ENCODE results near the gene STK33. TPM values are rescaled to one million over a fixed set of nuclear protein-coding genes. Genes with fewer than 3 reads are reported as not detected.

STK33 gene
- total and polyA plus RNA-seq, 4 donors = 0.10 to 3.8 (median 1.6) TPM

DNA sequence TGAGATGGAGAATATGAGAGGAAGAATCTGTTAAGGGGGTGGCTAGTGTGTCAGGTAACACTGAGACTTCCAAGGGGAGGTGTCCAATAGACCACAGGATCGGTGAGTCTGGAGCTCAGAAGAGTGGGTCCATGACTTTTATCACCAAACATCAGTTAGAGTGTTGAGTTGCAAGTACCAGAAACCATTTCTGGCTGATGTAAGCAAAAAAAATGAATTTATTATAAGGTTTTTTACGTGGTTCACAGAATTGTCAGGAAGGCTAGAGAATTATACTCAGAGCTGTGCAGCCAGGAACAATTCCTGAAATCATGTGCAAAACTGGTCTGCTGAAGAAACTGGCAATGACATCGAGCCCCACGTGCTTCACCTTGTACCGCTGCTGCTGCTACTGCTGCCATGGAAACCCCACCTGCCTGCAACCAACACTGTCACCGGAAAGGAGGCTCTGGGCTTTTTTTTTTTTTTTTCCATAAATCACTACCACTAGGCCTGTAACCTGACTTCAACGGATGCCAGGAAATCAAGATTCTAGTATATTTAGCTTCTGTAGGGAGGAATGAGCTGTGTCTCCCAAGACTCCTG, 16.6 kb upstream of the STK33 start:
- Histone ChIP-seq H3K9me3 (ENCODE audit: control insufficient read depth, low read length) (no peaks in the 10 kb centered on the region), H3K27me3 (ENCODE audit: control insufficient read depth in 1 of 2, insufficient read depth in 2 of 2, low read length in 1 of 2) (no peaks in the 10 kb centered on the region), H3K4me1 (ENCODE audit: control insufficient read depth in 1 of 2, insufficient read depth in 2 of 2, low read length in 2 of 2) (no peaks in the 10 kb centered on the region), H3K36me3 (ENCODE audit: control insufficient read depth in 1 of 2, insufficient read depth in 2 of 2, low read length in 1 of 2) (no peaks in the 10 kb centered on the region), H3K4me3 (ENCODE audit: low read length in 2 of 2) (no peak overlapping the region), H3K27ac (ENCODE audit: low read depth in 1 of 2, low read length in 2 of 2) (no peak overlapping the region)
- ATAC-seq (ENCODE audit: low FRiP score) = no peak
- DNase-seq = no peak
- WGBS, 2 donors = 56 to 77% methylated on average over 7 of the region's 7 CpGs
- intact Hi-C loops (cut with DNase I) = no loop called here

- DNase-seq (no peak), ATAC-seq (ENCODE audit: low FRiP score) (no peak)
- WGBS, 2 donors = 66 to 71% methylated on average over 1 of the region's 1 CpG
Observed at GRCh38 chr11:8608652-8609051, 14.6 kb upstream of the STK33 start.

DNA sequence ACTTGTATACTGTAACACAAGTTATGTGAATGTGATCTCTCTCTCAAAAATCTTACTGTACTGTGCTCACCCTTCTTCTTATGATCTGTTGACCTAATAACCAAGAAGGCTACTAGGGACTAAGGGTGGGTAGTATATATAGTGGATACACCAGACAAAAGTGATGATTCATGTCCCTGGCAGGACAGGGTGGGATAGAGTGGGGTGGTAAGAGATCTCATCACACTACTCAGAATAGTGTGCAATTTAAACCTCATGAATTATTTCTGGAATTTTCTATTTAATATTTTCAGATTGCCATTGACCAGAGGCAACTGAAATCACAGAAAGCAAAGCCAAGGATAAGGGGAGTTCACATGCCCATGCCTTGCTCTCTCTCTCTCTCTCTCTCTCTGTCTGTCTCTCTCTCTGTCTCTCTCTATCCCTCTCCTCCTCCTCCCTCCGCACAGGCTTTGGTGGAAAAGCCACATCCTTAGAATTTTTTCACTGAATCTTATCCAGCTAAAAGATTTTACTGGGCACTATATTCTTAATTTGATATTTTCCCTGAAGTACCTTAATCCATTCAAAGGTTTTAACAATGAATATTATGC, 12.0 kb upstream of the STK33 start:
- Histone ChIP-seq H3K4me3 (ENCODE audit: low read length in 2 of 2) (no peak overlapping the region), H3K27me3 (ENCODE audit: control insufficient read depth in 1 of 2, insufficient read depth in 2 of 2, low read length in 1 of 2) (no peaks in the 10 kb centered on the region), H3K27ac (ENCODE audit: low read depth in 1 of 2, low read length in 2 of 2) (no peak overlapping the region), H3K36me3 (ENCODE audit: control insufficient read depth in 1 of 2, insufficient read depth in 2 of 2, low read length in 1 of 2) (no peaks in the 10 kb centered on the region), H3K4me1 (ENCODE audit: control insufficient read depth in 1 of 2, insufficient read depth in 2 of 2, low read length in 2 of 2) (no peaks in the 10 kb centered on the region), H3K9me3 (ENCODE audit: control insufficient read depth, low read length) (no peaks in the 10 kb centered on the region)
- no peak for DNase-seq
- intact Hi-C loops (cut with DNase I) = no loop called here
- no peak for ATAC-seq (ENCODE audit: low FRiP score)
- 73 to 87% methylated on average over 1 of the region's 1 CpG for WGBS, 2 donors

More at GRCh38 chr11:8608652-8609051, 14.6 kb upstream of the STK33 start:
- no peaks in the 10 kb centered on the region for H3K9me3 ChIP-seq (ENCODE audit: control insufficient read depth, low read length)
- no peaks in the 10 kb centered on the region for H3K27me3 ChIP-seq (ENCODE audit: control insufficient read depth in 1 of 2, insufficient read depth in 2 of 2, low read length in 1 of 2)
- intact Hi-C loops (cut with DNase I) = no loop called here
- H3K27ac ChIP-seq (ENCODE audit: low read depth in 1 of 2, low read length in 2 of 2) = no peak overlapping the region
- H3K36me3 ChIP-seq (ENCODE audit: control insufficient read depth in 1 of 2, insufficient read depth in 2 of 2, low read length in 1 of 2) = no peaks in the 10 kb centered on the region
- no peak overlapping the region for H3K4me3 ChIP-seq (ENCODE audit: low read length in 2 of 2)
- H3K4me1 ChIP-seq (ENCODE audit: control insufficient read depth in 1 of 2, insufficient read depth in 2 of 2, low read length in 2 of 2) = no peaks in the 10 kb centered on the region

GRCh38 chr11:8604078-8604723, 10.2 kb upstream of the STK33 start:
- no peak overlapping the region for H3K27ac ChIP-seq (ENCODE audit: low read depth in 1 of 2, low read length in 2 of 2)

DNA sequence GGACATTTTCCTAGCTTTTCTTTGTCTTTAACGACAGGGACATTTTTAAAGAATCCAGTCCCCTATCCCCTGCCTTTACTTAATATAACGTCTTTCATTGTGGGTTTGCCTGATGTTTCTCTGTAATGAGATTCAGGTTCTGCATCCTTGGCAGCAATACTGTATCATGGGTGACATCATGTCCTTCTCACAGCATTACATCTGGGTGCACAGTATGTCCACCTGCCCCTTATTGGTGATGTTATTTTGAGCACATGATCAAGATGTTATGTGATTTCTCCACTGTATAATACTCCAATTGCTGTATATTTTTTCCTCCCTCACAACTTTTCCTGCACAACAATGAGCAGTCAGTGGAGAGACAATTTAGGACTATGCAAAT, 9.7 kb upstream of the STK33 start:
- H3K4me3 ChIP-seq (ENCODE audit: low read length in 2 of 2) = no peak overlapping the region
- H3K36me3 ChIP-seq (ENCODE audit: control insufficient read depth in 1 of 2, insufficient read depth in 2 of 2, low read length in 1 of 2) = no peaks in the 10 kb centered on the region
- WGBS, 2 donors = 69 to 81% methylated on average over 2 of the region's 2 CpGs
- no peak overlapping the region for H3K27ac ChIP-seq (ENCODE audit: low read depth in 1 of 2, low read length in 2 of 2)
- H3K9me3 ChIP-seq (ENCODE audit: control insufficient read depth, low read length) = no peaks in the 10 kb centered on the region
- ATAC-seq (ENCODE audit: low FRiP score) = no peak
- DNase-seq = no peak
- intact Hi-C loops (cut with DNase I) = no loop called here
- no peaks in the 10 kb centered on the region for H3K4me1 ChIP-seq (ENCODE audit: control insufficient read depth in 1 of 2, insufficient read depth in 2 of 2, low read length in 2 of 2)
- H3K27me3 ChIP-seq (ENCODE audit: control insufficient read depth in 1 of 2, insufficient read depth in 2 of 2, low read length in 1 of 2) = no peaks in the 10 kb centered on the region

More at GRCh38 chr11:8604078-8604723, 10.2 kb upstream of the STK33 start:
- Histone ChIP-seq H3K27me3 (ENCODE audit: control insufficient read depth in 1 of 2, insufficient read depth in 2 of 2, low read length in 1 of 2) (no peaks in the 10 kb centered on the region), H3K9me3 (ENCODE audit: control insufficient read depth, low read length) (no peaks in the 10 kb centered on the region), H3K4me3 (ENCODE audit: low read length in 2 of 2) (no peak overlapping the region), H3K4me1 (ENCODE audit: control insufficient read depth in 1 of 2, insufficient read depth in 2 of 2, low read length in 2 of 2) (no peaks in the 10 kb centered on the region), H3K36me3 (ENCODE audit: control insufficient read depth in 1 of 2, insufficient read depth in 2 of 2, low read length in 1 of 2) (no peaks in the 10 kb centered on the region)
- ATAC-seq (ENCODE audit: low FRiP score) (peak; percentile 83), DNase-seq (peak; percentile 67 to 82)
- intact Hi-C loops (cut with DNase I) = no loop called here
- 13 to 14% methylated on average over 9 of the region's 9 CpGs for WGBS, 2 donors

DNA sequence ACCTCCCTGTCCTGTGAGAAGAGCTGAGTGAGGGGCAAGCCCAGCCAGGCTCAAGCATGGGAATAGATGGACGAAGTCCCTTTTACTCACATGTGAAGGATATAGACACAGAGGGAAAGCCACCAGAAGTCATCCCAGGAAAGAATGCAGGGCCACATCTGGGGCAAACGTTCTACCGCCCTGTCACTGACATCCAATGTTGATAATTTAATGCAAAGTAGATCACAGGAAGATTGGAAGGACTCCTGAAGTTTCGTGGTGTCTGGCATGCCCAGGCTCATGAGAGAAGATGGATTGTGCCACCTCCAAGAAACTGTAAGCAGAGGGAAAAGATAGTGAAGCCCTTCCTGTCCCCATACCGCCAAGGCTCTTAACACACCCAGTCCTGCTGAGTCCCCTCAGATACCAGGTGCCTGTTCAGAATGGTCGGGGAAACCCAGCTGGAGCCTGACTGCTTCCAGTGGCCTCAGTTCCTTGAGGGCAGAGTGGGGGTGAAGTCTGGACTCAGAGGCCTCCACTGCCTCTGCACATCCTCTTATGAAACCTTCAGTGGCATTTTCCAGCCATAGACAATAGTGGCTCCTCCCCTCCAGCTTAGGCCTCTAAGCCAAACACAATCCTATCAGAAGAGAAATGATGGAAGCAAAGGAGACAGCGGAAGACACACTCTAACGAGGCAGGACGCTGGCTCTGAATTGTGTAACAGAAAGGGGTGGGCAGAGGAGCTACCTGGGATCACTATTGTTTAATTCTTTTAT, 7.5 kb upstream of the STK33 start:
- intact Hi-C loops (cut with DNase I) = no loop called here
- DNase-seq (no peak), ATAC-seq (ENCODE audit: low FRiP score) (no peak)
- no peaks in the 10 kb centered on the region for H3K4me1 ChIP-seq (ENCODE audit: control insufficient read depth in 1 of 2, insufficient read depth in 2 of 2, low read length in 2 of 2)
- WGBS, 2 donors = 84 to 87% methylated on average over 9 of the region's 9 CpGs
- no peaks in the 10 kb centered on the region for H3K36me3 ChIP-seq (ENCODE audit: control insufficient read depth in 1 of 2, insufficient read depth in 2 of 2, low read length in 1 of 2)
- no peak overlapping the region for H3K4me3 ChIP-seq (ENCODE audit: low read length in 2 of 2)
- no peaks in the 10 kb centered on the region for H3K9me3 ChIP-seq (ENCODE audit: control insufficient read depth, low read length)
- H3K27ac ChIP-seq (ENCODE audit: low read depth in 1 of 2, low read length in 2 of 2) = no peak overlapping the region
- no peaks in the 10 kb centered on the region for H3K27me3 ChIP-seq (ENCODE audit: control insufficient read depth in 1 of 2, insufficient read depth in 2 of 2, low read length in 1 of 2)

DNA sequence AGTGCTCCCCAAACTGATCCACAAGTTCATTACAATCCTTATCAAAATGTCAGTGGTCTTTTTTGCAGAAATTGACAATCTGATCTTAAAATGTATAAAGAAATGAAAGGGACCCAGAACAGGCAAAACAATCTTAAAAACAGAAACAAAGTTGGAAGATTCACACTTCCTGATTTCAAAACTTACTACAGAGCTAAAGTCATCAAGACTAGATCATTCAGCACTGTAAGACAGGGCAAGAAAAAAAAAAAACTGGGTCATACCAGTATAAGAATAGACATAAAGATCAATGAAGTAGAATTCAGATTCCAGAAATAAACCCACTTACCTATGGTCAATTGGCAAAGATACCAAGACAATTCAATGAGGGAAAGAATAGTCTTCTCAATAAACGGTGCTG, 4.5 kb upstream of the STK33 start:
- ATAC-seq (ENCODE audit: low FRiP score) (no peak), DNase-seq (no peak)
- no peaks in the 10 kb centered on the region for H3K36me3 ChIP-seq (ENCODE audit: control insufficient read depth in 1 of 2, insufficient read depth in 2 of 2, low read length in 1 of 2)
- whole genome bisulfite sequencing, 2 donors = 88 to 90% methylated on average over 1 of the region's 1 CpG
- H3K9me3 ChIP-seq (ENCODE audit: control insufficient read depth, low read length) = no peaks in the 10 kb centered on the region
- intact Hi-C loops (cut with DNase I) = no loop called here
- no peaks in the 10 kb centered on the region for H3K4me1 ChIP-seq (ENCODE audit: control insufficient read depth in 1 of 2, insufficient read depth in 2 of 2, low read length in 2 of 2)
- H3K4me3 ChIP-seq (ENCODE audit: low read length in 2 of 2) = no peak overlapping the region
- no peak overlapping the region for H3K27ac ChIP-seq (ENCODE audit: low read depth in 1 of 2, low read length in 2 of 2)
- peaks cover 0 to 1% of the 10 kb centered on the region in 2 donors for H3K27me3 ChIP-seq (ENCODE audit: control insufficient read depth in 1 of 2, insufficient read depth in 2 of 2, low read length in 1 of 2)

DNA sequence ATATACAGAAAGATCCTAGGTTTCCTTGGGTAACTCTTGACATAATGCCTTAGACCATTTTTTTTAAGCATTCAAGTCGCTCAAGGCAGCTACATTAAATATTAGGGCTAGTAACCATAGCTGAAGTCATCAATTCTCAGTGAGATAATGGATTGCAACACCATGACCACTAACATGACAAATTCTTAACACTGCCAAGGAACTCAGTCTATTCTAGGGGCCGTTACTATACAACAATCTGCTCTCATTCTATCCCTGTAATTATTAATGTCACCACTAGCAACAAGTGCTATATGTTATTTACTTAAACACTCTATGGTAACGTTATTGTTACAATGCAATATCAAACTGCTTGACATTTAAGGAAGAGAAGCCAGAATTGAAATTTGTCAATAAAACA, 3.2 kb upstream of the STK33 start:
- no peaks in the 10 kb centered on the region for H3K4me1 ChIP-seq (ENCODE audit: control insufficient read depth in 1 of 2, insufficient read depth in 2 of 2, low read length in 2 of 2)
- WGBS, 2 donors = 45 to 47% methylated on average over 3 of the region's 3 CpGs
- H3K9me3 ChIP-seq (ENCODE audit: control insufficient read depth, low read length) = no peaks in the 10 kb centered on the region
- intact Hi-C loops (cut with DNase I) = no loop called here
- peaks cover 0 to 1% of the 10 kb centered on the region in 2 donors for H3K27me3 ChIP-seq (ENCODE audit: control insufficient read depth in 1 of 2, insufficient read depth in 2 of 2, low read length in 1 of 2)
- H3K27ac ChIP-seq (ENCODE audit: low read depth in 1 of 2, low read length in 2 of 2) = no peak overlapping the region
- ATAC-seq (ENCODE audit: low FRiP score) (peak; percentile 63), DNase-seq (no peak)
- no peaks in the 10 kb centered on the region for H3K36me3 ChIP-seq (ENCODE audit: control insufficient read depth in 1 of 2, insufficient read depth in 2 of 2, low read length in 1 of 2)
- H3K4me3 ChIP-seq (ENCODE audit: low read length in 2 of 2) = no peak overlapping the region

Data from aorta (tissue), 5 donors.